GM19043 (cell line): ENCODE data around the gene KIF5B.
"Not testable (repeated sequence)": the region's sequence is repeated elsewhere in the genome, so short reads cannot be mapped to it uniquely, and the experiment has no call there.

Source experiments
- ATAC-seq: cut with Tn5 transposase; IDR thresholded peaks from one replicate; pipeline ENCODE4 v1.9.1; 2021; ENCODE audit warnings: low read depth; ENCODE audit not compliant: unreplicated experiment

KIF5B gene

GRCh38 chr10:31969847-31970246 is 86.4 kb downstream of the KIF5B start:
- ATAC-seq, result not testable (repeated sequence)

GRCh38 chr10:31963589-31963980 is 92.6 kb downstream of the KIF5B start:
- no peak for ATAC-seq

GRCh38 chr10:31962826-31963588 is 93.2 kb downstream of the KIF5B start:
- ATAC-seq, result no peak

GRCh38 chr10:31961277-31962074 is 94.7 kb downstream of the KIF5B start:
- ATAC-seq, result no peak

- ATAC-seq, result no peak
Measured at GRCh38 chr10:31959461-31960173, 96.6 kb downstream of the KIF5B start.
